Aorta (tissue), 5 donors: Measurements from ENCODE around the gene TRIM59. TPM values are rescaled to one million over a fixed set of nuclear protein-coding genes. Genes with fewer than 3 reads are reported as not detected.

ENCODE experiments used
- ATAC-seq: fragments of 200-7000 bp; cut with Tn5 transposase; one replicate; pipeline ENCODE4 v1.9.1; 2022; ENCODE audit warnings: moderate library complexity; ENCODE audit not compliant: low FRiP score
- DNase-seq, 2 donors: peaks; one replicate each; pipeline ENCODE4 v3.0.0-alpha.2; 2020
- H3K27ac ChIP-seq, 2 donors: one replicate each; pipeline ENCODE4 v1.5.1; 2013; ENCODE audit warnings: low read length in 2 of 2, mild to moderate bottlenecking in 2 of 2, moderate library complexity in 2 of 2, control low read depth in 1 of 2, inconsistent platforms in 1 of 2, low read depth in 1 of 2
- H3K27me3 ChIP-seq, 2 donors: one replicate each; pipeline ENCODE4 v1.6.1; 2013; ENCODE audit warnings: control low read depth in 1 of 2, low read length in 1 of 2, mild to moderate bottlenecking in 1 of 2, moderate library complexity in 1 of 2; ENCODE audit not compliant: insufficient read depth in 2 of 2, control insufficient read depth in 1 of 2
- H3K36me3 ChIP-seq, 2 donors: one replicate each; pipeline ENCODE4 v1.6.1; 2013; ENCODE audit warnings: control low read depth in 1 of 2, low read length in 1 of 2, mild to moderate bottlenecking in 1 of 2; ENCODE audit not compliant: insufficient read depth in 2 of 2, control insufficient read depth in 1 of 2
- H3K4me1 ChIP-seq, 2 donors: one replicate each; pipeline ENCODE4 v1.6.1; 2013; ENCODE audit warnings: low read length in 2 of 2, control low read depth in 1 of 2, mild to moderate bottlenecking in 1 of 2, moderate library complexity in 1 of 2; ENCODE audit not compliant: insufficient read depth in 2 of 2, control insufficient read depth in 1 of 2
- H3K4me3 ChIP-seq, 2 donors: one replicate each; pipeline ENCODE4 v1.5.1; 2013; ENCODE audit warnings: low read length in 2 of 2, control low read depth in 1 of 2, mild to moderate bottlenecking in 1 of 2
- H3K9me3 ChIP-seq: one replicate; pipeline ENCODE4 v1.6.1; 2013; ENCODE audit warnings: mild to moderate bottlenecking, low read length; ENCODE audit not compliant: control insufficient read depth
- WGBS, 2 donors: extraction: QIAGEN DNeasy Blood & Tissue Kit; methylation state at CpG; one replicate each; pipeline ENCODE4 v1.1.7; 2013; 5-methylcytosine and 5-hydroxymethylcytosine counted together
- intact Hi-C, 2 donors: fragments of 100-400 bp; cut with DNase I; formaldehyde crosslinking; loops; one replicate each; pipeline versions ENCODE4 v1.14.2 to v1.15.0; 2022
- long read RNA-seq, 2 donors: library from polyadenylated mRNA; unstranded; transcript quantifications; one replicate each; pipeline ENCODE4 v2.0.0, GENCODE V29; 2020 to 2021
- polyA plus RNA-seq, 2 donors: library from polyadenylated mRNA; stranded (reverse); fragments of 200-250 nt; gene quantifications; one replicate each; pipeline ENCODE4 v1.2.3, GENCODE V29; 2013
- total RNA-seq, 2 donors: library from RNA; stranded (reverse); fragmentation: NEBNext Ultra II Directional; extraction: Animal tissue kit (Norgen Biotek cat#: 25700); gene quantifications; one replicate each; pipeline ENCODE4 v1.2.1, GENCODE V29; 2021
- donor health status: healthy with polysubstance abuse.
- donor health status: Bipolar disorder and iron deficiency.
- donor health status: DM: no; HTN: no; CAD: no.
- donor health status: DM: no; HTN: no; CAD: no.
- donor health status: DM: yes; HTN: yes; CAD: no.

Gene TRIM59, protein sequence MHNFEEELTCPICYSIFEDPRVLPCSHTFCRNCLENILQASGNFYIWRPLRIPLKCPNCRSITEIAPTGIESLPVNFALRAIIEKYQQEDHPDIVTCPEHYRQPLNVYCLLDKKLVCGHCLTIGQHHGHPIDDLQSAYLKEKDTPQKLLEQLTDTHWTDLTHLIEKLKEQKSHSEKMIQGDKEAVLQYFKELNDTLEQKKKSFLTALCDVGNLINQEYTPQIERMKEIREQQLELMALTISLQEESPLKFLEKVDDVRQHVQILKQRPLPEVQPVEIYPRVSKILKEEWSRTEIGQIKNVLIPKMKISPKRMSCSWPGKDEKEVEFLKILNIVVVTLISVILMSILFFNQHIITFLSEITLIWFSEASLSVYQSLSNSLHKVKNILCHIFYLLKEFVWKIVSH
- total RNA-seq (1 to 10 TPM; 3.4 to 6.9 TPM), polyA plus RNA-seq (1 to 10 TPM; 2.5 to 3.4 TPM)
- long read RNA-seq, donor 1, partial matches to known transcripts = 0 of 3 reads
- long read RNA-seq, donor 1, other reads (novel, unspliced or antisense) = 3 of 3 reads
- long read RNA-seq, donor 2 = 0 reads

- Histone ChIP-seq H3K9me3 (no peaks in the 10 kb centered on the region), H3K27ac (peak within 1 kb of the TSS in 1 of 2 donors; percentile 73), H3K27me3 (no peaks in the 10 kb centered on the region), H3K4me1 (no peaks in the 10 kb centered on the region), H3K36me3 (no peaks in the 10 kb centered on the region), H3K4me3 (peak within 1 kb of the TSS; percentile 80 to 84)
- peak; percentile 95 for DNase-seq
- WGBS, 2 donors = 10 to 11% methylated on average over 71 of the region's 71 CpGs
- intact Hi-C loops = no loop called here
- peak; percentile 95 for ATAC-seq
These were observed at the start of gene TRIM59 for GRCh38 chr3:160449636-160450598. TSS of gene TRIM59 (minus strand) at chr3:160449786. CDS start at chr3:160439183, 10,603 bp downstream.

DNA sequence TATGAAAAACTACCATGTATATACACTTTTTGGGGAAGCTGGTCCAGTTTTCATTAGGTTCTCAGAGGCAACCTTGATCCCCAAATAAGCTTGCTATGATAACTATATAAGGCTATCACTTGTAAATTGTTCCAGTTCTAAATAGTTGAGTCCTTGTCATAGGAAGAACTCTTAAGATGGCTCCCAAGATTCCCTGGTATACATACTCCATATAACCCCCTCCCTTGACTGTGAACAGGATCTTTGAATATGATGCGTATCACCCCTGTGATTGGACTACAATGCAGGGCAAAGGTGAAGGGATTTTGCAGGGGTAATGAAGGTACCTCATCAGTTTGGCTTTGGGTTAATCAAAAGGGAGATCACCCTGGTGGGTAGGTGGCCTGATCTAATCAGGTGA, 48.6 kb upstream of the TRIM59 start:
- DNase-seq (no peak), ATAC-seq (no peak)
- H3K36me3 ChIP-seq = peaks cover 3 to 6% of the 10 kb centered on the region in 2 donors
- no peaks in the 10 kb centered on the region for H3K27me3 ChIP-seq
- intact Hi-C loops = no loop called here
- H3K4me3 ChIP-seq = no peak overlapping the region
- WGBS, 2 donors = 100% methylated on average over 1 of the region's 1 CpG
- H3K9me3 ChIP-seq = no peaks in the 10 kb centered on the region
- H3K27ac ChIP-seq = no peak overlapping the region
- no peaks in the 10 kb centered on the region for H3K4me1 ChIP-seq

GRCh38 chr3:160490166-160490565, 40.6 kb upstream of the TRIM59 start:
- no peak for DNase-seq
- H3K9me3 ChIP-seq = no peaks in the 10 kb centered on the region
- no peak overlapping the region for H3K27ac ChIP-seq
- H3K36me3 ChIP-seq = no peaks in the 10 kb centered on the region
- no peaks in the 10 kb centered on the region for H3K27me3 ChIP-seq
- H3K4me3 ChIP-seq = no peak overlapping the region
- intact Hi-C loops = no loop called here
- H3K4me1 ChIP-seq = peaks cover 0 to 1% of the 10 kb centered on the region in 2 donors
- no peak for ATAC-seq

GRCh38 chr3:160486459-160486869, 36.9 kb upstream of the TRIM59 start:
- H3K4me3 ChIP-seq = no peak overlapping the region
- ATAC-seq (no peak), DNase-seq (no peak)
- no peaks in the 10 kb centered on the region for H3K27me3 ChIP-seq
- no peaks in the 10 kb centered on the region for H3K36me3 ChIP-seq
- peaks cover 0 to 1% of the 10 kb centered on the region in 2 donors for H3K4me1 ChIP-seq
- no peaks in the 10 kb centered on the region for H3K9me3 ChIP-seq
- whole genome bisulfite sequencing, 2 donors = 4 to 8% methylated on average over 2 of the region's 2 CpGs
- intact Hi-C loops = no loop called here
- no peak overlapping the region for H3K27ac ChIP-seq

GRCh38 chr3:160482796-160483195, 33.2 kb upstream of the TRIM59 start:
- ATAC-seq = no peak
- Histone ChIP-seq H3K4me3 (no peak overlapping the region), H3K4me1 (peaks cover 0 to 1% of the 10 kb centered on the region in 2 donors), H3K9me3 (no peaks in the 10 kb centered on the region), H3K27me3 (no peaks in the 10 kb centered on the region), H3K27ac (no peak overlapping the region), H3K36me3 (no peaks in the 10 kb centered on the region)
- WGBS, 2 donors = 89 to 93% methylated on average over 3 of the region's 3 CpGs
- no peak for DNase-seq
- intact Hi-C loops = no loop called here

GRCh38 chr3:160481856-160482255, 32.3 kb upstream of the TRIM59 start:
- DNase-seq = no peak
- intact Hi-C loops = no loop called here
- no peaks in the 10 kb centered on the region for H3K9me3 ChIP-seq
- no peak overlapping the region for H3K4me3 ChIP-seq
- 94 to 96% methylated on average over 6 of the region's 6 CpGs for WGBS, 2 donors
- no peaks in the 10 kb centered on the region for H3K36me3 ChIP-seq
- H3K4me1 ChIP-seq = peaks cover 0 to 1% of the 10 kb centered on the region in 2 donors
- ATAC-seq = no peak
- no peak overlapping the region for H3K27ac ChIP-seq
- no peaks in the 10 kb centered on the region for H3K27me3 ChIP-seq

DNA sequence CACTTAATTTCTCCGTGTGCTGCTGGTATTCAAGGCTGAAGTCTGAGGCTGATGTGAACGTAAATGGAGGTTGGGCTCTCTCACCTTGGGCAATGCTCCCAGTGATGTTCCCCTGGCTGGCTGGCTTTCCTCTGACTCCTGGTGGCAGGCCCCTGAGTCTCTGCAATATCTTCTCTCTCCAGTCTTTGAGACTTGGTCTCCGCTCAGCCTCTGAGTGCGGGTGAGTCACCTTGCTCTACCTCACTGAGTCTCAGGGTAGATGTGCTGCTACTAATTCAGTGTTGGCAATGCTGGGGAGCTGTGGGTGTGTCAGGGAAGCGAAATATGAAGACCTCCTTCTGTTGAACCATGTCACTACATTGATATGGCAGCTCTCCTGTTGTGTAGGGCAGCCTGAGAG, 31.3 kb upstream of the TRIM59 start:
- Histone ChIP-seq H3K36me3 (no peaks in the 10 kb centered on the region), H3K9me3 (no peaks in the 10 kb centered on the region), H3K27ac (no peak overlapping the region), H3K27me3 (no peaks in the 10 kb centered on the region), H3K4me3 (no peak overlapping the region), H3K4me1 (no peaks in the 10 kb centered on the region)
- DNase-seq = no peak
- 94 to 95% methylated on average over 5 of the region's 5 CpGs for WGBS, 2 donors
- intact Hi-C loops = no loop called here
- no peak for ATAC-seq

DNA sequence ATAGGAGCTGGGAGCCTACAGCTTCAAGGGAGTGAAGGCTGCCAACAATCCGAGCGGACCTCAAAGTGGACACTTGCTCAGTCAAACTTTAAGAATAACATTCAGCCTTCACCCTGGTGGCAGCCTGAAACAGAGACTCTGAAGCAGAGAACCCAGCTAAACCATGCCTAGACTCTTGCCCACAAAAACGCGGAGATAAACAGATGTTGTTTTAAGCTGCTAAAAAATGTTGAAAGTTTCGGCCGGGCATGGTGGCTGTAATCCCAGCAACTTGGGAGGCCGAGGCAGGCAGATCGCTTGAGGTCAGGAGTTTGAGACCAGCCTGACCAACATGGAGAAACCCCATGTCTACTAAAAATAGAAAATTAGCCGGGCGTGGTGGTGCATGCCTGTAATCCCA, 29.8 kb upstream of the TRIM59 start:
- Histone ChIP-seq H3K4me3 (no peak overlapping the region), H3K4me1 (no peaks in the 10 kb centered on the region), H3K27me3 (no peaks in the 10 kb centered on the region), H3K9me3 (no peaks in the 10 kb centered on the region), H3K27ac (no peak overlapping the region), H3K36me3 (no peaks in the 10 kb centered on the region)
- ATAC-seq (no peak), DNase-seq (no peak)
- intact Hi-C loops = no loop called here
- 68 to 69% methylated on average over 10 of the region's 10 CpGs for WGBS, 2 donors
